Adrenal gland (tissue), 5 donors: ENCODE data around the gene CENPP.

ENCODE experiments used
- POLR2A ChIP-seq, 2 donors: fragments of 450-650 bp; IDR thresholded peaks; one replicate each; pipeline ENCODE4 v1.6.1; 2017; ENCODE audit warnings: antibody characterized with exemption in 2 of 2, mild to moderate bottlenecking in 2 of 2, moderate library complexity in 1 of 2
- TF ChIP-seq, protein P1 (sequence below), 6 experiments: fragments of 450-650 bp in 4 of 6; fragments of 200-600 bp in 2 of 6; sonication (generic) in 1 of 6; IDR thresholded peaks; 1 replicate in 5 of 6; 2 replicates in 1 of 6; pipeline versions ENCODE4 v1.5.1 to v1.8.0; 2016 to 2021; ENCODE audit warnings: antibody characterized with exemption in 6 of 6, mild to moderate bottlenecking in 2 of 6, moderate library complexity in 1 of 6
- donor health status: DM: no; HTN: no; CAD: no.

DNA sequence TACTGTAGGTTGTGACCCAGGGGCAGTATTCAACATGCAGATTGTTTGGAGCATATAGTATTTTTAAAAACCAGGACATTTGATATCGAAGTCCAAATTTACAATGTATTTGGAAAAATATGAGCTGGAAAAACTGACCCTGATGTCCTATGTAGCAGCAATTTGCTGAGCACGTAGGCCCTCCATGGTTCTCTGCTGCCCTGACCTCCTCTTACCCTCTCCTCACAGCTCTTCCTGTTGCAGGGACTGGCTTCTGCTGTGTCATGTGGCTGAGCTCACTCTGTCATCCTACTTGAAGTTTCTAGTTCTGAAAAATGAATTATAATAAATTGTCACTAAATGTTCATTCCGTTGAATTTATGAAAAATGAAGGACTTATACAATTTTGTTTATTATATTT lies 160.6 kb downstream of the CENPP start:
- no peak for TF ChIP-seq POLR2A (IDR thresholded peaks at IDR 0.05)
- TF ChIP-seq, protein P1, sequence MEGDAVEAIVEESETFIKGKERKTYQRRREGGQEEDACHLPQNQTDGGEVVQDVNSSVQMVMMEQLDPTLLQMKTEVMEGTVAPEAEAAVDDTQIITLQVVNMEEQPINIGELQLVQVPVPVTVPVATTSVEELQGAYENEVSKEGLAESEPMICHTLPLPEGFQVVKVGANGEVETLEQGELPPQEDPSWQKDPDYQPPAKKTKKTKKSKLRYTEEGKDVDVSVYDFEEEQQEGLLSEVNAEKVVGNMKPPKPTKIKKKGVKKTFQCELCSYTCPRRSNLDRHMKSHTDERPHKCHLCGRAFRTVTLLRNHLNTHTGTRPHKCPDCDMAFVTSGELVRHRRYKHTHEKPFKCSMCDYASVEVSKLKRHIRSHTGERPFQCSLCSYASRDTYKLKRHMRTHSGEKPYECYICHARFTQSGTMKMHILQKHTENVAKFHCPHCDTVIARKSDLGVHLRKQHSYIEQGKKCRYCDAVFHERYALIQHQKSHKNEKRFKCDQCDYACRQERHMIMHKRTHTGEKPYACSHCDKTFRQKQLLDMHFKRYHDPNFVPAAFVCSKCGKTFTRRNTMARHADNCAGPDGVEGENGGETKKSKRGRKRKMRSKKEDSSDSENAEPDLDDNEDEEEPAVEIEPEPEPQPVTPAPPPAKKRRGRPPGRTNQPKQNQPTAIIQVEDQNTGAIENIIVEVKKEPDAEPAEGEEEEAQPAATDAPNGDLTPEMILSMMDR (IDR thresholded peaks at IDR 0.05): no peak
